K562 (cell line): ENCODE data around the gene ZMIZ1. TPM values are rescaled to one million over a fixed set of nuclear protein-coding genes. Genes with fewer than 3 reads are reported as not detected.

ENCODE experiments used
- ATF7 ChIP-seq: fragments of 450-650 bp; IDR thresholded peaks from 2 replicates; pipeline ENCODE4 v1.7.1; 2014; ENCODE audit warnings: mild to moderate bottlenecking, moderate library complexity
- ERF ChIP-seq: fragments of 450-650 bp; formaldehyde crosslinking; IDR thresholded peaks from 2 replicates; pipeline ENCODE4 v1.4.0; 2020; ENCODE audit warnings: mild to moderate bottlenecking, mixed read lengths
- EZH2 ChIP-seq: IDR thresholded peaks from 2 replicates; pipeline ENCODE4 v1.6.1; 2012; ENCODE audit warnings: low read depth, mild to moderate bottlenecking, inconsistent platforms, low read length, borderline replicate concordance
- KLF6 ChIP-seq: fragments of 250-450 bp; sonication (Bioruptor Pico); IDR thresholded peaks from 2 replicates; pipeline ENCODE4 v1.4.0; 2020; ENCODE audit warnings: mild to moderate bottlenecking, moderate library complexity, borderline replicate concordance
- MCM2 ChIP-seq: fragments of 450-650 bp; IDR thresholded peaks from 2 replicates; pipeline ENCODE4 v1.6.1; 2017; ENCODE audit warnings: low read depth, mild to moderate bottlenecking
- NR4A1 ChIP-seq, 2 experiments: fragments of 250-450 bp in 1 of 2; fragments of 450-650 bp in 1 of 2; sonication (Bioruptor Pico) in 1 of 2; IDR thresholded peaks; 2 replicates each; pipeline versions ENCODE4 v1.4.0 to v1.6.1; 2016 to 2020; ENCODE audit warnings: mild to moderate bottlenecking in 2 of 2, missing compliant biosample characterization in 1 of 2, missing genetic modification characterization in 1 of 2, moderate library complexity in 1 of 2
- PCBP1 ChIP-seq: fragments of 200-400 bp; formaldehyde crosslinking; IDR thresholded peaks from 2 replicates; pipeline ENCODE4 v1.6.1; 2018; ENCODE audit warnings: mild to moderate bottlenecking, low read depth, low read length; ENCODE audit not compliant: poor library complexity, severe bottlenecking
- POLR2A ChIP-seq: fragments of 450-650 bp; conservative IDR thresholded peaks from 2 replicates; pipeline ENCODE4 v1.6.1; 2016
- POLR2AphosphoS5 ChIP-seq: IDR thresholded peaks from 2 replicates; pipeline ENCODE4 v1.6.1; 2011; ENCODE audit warnings: mild to moderate bottlenecking, low read depth, low read length, moderate library complexity; ENCODE audit not compliant: control insufficient read depth, insufficient read depth
- POLR2B ChIP-seq: fragments of 450-650 bp; IDR thresholded peaks from 2 replicates; pipeline ENCODE4 v1.6.1; 2018; ENCODE audit warnings: low read depth; ENCODE audit not compliant: partially characterized antibody
- RFX7 ChIP-seq: fragments of 250-450 bp; sonication (Bioruptor Pico); IDR thresholded peaks from 2 replicates; pipeline ENCODE4 v1.5.1; 2021; ENCODE audit warnings: mild to moderate bottlenecking
- SMARCA4 ChIP-seq: fragments of 450-650 bp; IDR thresholded peaks from 2 replicates; pipeline ENCODE4 v1.6.1; 2016
- SMARCE1 ChIP-seq: fragments of 450-650 bp; IDR thresholded peaks from 2 replicates; pipeline ENCODE4 v1.7.1; 2016; ENCODE audit warnings: mild to moderate bottlenecking
- TBP ChIP-seq: optimal IDR thresholded peaks from 2 replicates; pipeline ENCODE3; 2011; ENCODE audit warnings: low read depth, low read length, improper control_type of control experiment
- ZNF253 ChIP-seq: fragments of 250-450 bp; sonication (Bioruptor Pico); conservative IDR thresholded peaks from 2 replicates; pipeline ENCODE4 v1.6.1; 2021; ENCODE audit warnings: mild to moderate bottlenecking
- ZNF3 ChIP-seq: fragments of 250-450 bp; sonication (Bioruptor Pico); IDR thresholded peaks from 2 replicates; pipeline ENCODE4 v1.5.0; 2021; ENCODE audit warnings: mild to moderate bottlenecking, moderate library complexity
- ZNF699 ChIP-seq: fragments of 250-450 bp; sonication (Bioruptor Pico); IDR thresholded peaks from 2 replicates; pipeline ENCODE4 v1.8.0; 2021; ENCODE audit warnings: mild to moderate bottlenecking, moderate library complexity; ENCODE audit not compliant: insufficient replicate concordance
- ZNF830 ChIP-seq: fragments of 250-450 bp; sonication (Bioruptor Pico); IDR thresholded peaks from 2 replicates; pipeline ENCODE4 v1.5.0; 2021; ENCODE audit warnings: mild to moderate bottlenecking
- polyA plus RNA-seq, 8 experiments: library from polyadenylated mRNA; depleted of rRNA in 4 of 8; stranded (reverse) in 5 of 8; unstranded in 3 of 8; fragments of >200 nt; fragmentation: Nextera tagmentation in 2 of 8; fragmentation: Illumina TruSeq in 1 of 8; extraction: Ambion mirVana in 2 of 8; extraction: Trizol in 1 of 8; gene quantifications; 2 replicates each; pipeline versions ENCODE4 v1.2.1 to v1.2.3, GENCODE V29; 2011 to 2014; ENCODE audit warnings: inconsistent platforms in 1 of 8, missing spikeins in 1 of 8
- total RNA-seq, 7 experiments: library from RNA; depleted of rRNA in 6 of 7; stranded (reverse); fragments of >200 nt in 6 of 7; fragmentation: Illumina TruSeq in 2 of 7; extraction: Trizol in 2 of 7; gene quantifications; 2 replicates each; pipeline versions ENCODE4 v1.2.1 to v1.2.3, GENCODE V29; 2011 to 2021; ENCODE audit warnings: low replicate concordance in 1 of 7
- TF ChIP-seq, protein P1 (sequence below): fragments of 450-650 bp; IDR thresholded peaks from 2 replicates; pipeline ENCODE4 v1.6.1; 2018; ENCODE audit warnings: mild to moderate bottlenecking, low read depth; ENCODE audit not compliant: partially characterized antibody
- TF ChIP-seq, protein P2 (sequence below): fragments of 450-650 bp; formaldehyde crosslinking; conservative IDR thresholded peaks from 2 replicates; pipeline ENCODE4 v1.4.0; 2022; ENCODE audit warnings: mild to moderate bottlenecking, missing genetic modification characterization
- TF ChIP-seq, protein P3 (sequence below): fragments of 450-650 bp; IDR thresholded peaks from 2 replicates; pipeline ENCODE4 v1.6.1; 2017; ENCODE audit warnings: antibody characterized with exemption
- TF ChIP-seq, protein P4 (sequence below): fragments of 250-450 bp; sonication (Bioruptor Pico); IDR thresholded peaks from 2 replicates; pipeline ENCODE4 v1.5.0; 2020; ENCODE audit warnings: mild to moderate bottlenecking

Gene ZMIZ1
- total and polyA plus RNA-seq, 9 of the 15 experiments (the other 6 are each of a cell fraction or from before 2014, with no cell fraction given): 1.0 to 37.3 (median 4.3) TPM

DNA sequence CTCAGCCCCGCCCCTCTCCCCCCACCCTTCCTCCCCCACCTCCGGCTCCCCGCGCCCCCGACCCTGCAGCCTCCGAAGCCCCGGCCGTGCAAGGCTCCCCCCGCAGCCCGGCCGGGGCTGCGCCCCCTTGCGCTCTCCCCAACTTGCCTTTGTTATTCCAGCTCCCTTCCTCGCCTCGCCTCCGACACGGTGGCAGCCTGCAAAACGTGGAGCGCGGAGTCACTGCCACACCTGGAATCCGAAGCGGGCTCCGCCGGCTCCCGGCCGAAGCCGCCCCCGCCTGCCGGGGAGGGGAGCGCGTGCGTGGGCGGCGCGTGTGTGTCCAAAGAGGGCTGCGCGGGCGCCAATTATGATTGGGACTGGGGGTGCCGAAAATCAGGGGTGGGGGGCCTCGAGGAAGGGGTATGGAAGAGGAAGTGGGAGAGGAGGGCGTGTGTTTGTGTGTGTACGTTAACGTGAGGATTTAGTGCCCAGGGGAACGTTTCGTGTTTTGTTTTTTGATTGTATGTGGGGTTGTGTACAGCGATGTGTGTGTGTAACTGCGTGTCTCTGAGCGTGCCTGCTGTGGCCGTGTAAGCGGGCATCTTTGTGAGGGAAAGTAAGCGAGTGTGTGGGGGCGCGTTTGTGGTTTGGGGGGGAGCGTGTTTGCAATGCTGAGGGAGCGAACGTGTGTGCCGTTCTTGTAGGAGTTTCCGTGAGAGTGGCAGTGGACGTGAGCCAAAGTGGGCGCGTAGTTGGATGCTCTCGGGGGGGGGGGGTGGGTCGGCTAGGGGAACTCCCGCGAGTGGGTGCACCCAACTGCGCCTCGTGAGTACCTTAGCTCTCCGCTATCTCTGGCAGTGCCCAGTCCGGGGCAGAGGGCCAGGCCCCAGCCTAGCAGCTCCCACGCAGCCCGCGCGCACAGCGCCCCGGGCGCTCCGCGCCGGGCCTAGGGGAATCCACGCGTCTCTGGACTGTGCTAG is 1.2 kb upstream of the ZMIZ1 start (continued):
- no peak for TF ChIP-seq RFX7 (CRISPR knock-in tag)
- TF ChIP-seq PCBP1: peak; percentile 85
- peak; percentile 51; the same call in 1 of the 2 replicates for TF ChIP-seq ATF7
- no peak for TF ChIP-seq ZNF830 (CRISPR knock-in tag)
- no peak for TF ChIP-seq ZNF253 (CRISPR knock-in tag)
- peak; percentile 84 for TF ChIP-seq SMARCE1
- TF ChIP-seq POLR2A: peak; percentile 44; the same call in 1 of the 2 replicates
- TF ChIP-seq SMARCA4: peak; percentile 77
- TF ChIP-seq, protein P1, sequence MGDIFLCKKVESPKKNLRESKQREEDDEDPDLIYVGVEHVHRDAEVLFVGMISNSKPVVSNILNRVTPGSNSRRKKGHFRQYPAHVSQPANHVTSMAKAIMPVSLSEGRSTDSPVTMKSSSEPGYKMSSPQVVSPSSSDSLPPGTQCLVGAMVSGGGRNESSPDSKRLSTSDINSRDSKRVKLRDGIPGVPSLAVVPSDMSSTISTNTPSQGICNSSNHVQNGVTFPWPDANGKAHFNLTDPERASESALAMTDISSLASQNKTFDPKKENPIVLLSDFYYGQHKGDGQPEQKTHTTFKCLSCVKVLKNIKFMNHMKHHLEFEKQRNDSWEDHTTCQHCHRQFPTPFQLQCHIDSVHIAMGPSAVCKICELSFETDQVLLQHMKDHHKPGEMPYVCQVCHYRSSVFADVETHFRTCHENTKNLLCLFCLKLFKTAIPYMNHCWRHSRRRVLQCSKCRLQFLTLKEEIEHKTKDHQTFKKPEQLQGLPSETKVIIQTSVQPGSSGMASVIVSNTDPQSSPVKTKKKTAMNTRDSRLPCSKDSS: peak; percentile 33
- TF ChIP-seq MCM2: no peak
- TF ChIP-seq POLR2B: peak; percentile 43
- TF ChIP-seq NR4A1 (CRISPR knock-in tag; IDR thresholded peaks at IDR 0.05): no peak
- 0 out of 2 replicates have a peak, but pooled peaks have one; percentile 43 for TF ChIP-seq NR4A1 (tag; IDR thresholded peaks at IDR 0.05)
- TF ChIP-seq TBP: peak; percentile 46
- TF ChIP-seq KLF6 (CRISPR knock-in tag): no peak
- TF ChIP-seq EZH2: no peak
- no peak for TF ChIP-seq POLR2AphosphoS5
- TF ChIP-seq, protein P2, sequence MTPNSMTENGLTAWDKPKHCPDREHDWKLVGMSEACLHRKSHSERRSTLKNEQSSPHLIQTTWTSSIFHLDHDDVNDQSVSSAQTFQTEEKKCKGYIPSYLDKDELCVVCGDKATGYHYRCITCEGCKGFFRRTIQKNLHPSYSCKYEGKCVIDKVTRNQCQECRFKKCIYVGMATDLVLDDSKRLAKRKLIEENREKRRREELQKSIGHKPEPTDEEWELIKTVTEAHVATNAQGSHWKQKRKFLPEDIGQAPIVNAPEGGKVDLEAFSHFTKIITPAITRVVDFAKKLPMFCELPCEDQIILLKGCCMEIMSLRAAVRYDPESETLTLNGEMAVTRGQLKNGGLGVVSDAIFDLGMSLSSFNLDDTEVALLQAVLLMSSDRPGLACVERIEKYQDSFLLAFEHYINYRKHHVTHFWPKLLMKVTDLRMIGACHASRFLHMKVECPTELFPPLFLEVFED (CRISPR knock-in tag): peak; percentile 83
- TF ChIP-seq ZNF699 (CRISPR knock-in tag): no peak
- TF ChIP-seq, protein P3, sequence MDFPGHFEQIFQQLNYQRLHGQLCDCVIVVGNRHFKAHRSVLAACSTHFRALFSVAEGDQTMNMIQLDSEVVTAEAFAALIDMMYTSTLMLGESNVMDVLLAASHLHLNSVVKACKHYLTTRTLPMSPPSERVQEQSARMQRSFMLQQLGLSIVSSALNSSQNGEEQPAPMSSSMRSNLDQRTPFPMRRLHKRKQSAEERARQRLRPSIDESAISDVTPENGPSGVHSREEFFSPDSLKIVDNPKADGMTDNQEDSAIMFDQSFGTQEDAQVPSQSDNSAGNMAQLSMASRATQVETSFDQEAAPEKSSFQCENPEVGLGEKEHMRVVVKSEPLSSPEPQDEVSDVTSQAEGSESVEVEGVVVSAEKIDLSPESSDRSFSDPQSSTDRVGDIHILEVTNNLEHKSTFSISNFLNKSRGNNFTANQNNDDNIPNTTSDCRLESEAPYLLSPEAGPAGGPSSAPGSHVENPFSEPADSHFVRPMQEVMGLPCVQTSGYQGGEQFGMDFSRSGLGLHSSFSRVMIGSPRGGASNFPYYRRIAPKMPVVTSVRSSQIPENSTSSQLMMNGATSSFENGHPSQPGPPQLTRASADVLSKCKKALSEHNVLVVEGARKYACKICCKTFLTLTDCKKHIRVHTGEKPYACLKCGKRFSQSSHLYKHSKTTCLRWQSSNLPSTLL: peak; percentile 44; the same call in 1 of the 2 replicates
- TF ChIP-seq, protein P4, sequence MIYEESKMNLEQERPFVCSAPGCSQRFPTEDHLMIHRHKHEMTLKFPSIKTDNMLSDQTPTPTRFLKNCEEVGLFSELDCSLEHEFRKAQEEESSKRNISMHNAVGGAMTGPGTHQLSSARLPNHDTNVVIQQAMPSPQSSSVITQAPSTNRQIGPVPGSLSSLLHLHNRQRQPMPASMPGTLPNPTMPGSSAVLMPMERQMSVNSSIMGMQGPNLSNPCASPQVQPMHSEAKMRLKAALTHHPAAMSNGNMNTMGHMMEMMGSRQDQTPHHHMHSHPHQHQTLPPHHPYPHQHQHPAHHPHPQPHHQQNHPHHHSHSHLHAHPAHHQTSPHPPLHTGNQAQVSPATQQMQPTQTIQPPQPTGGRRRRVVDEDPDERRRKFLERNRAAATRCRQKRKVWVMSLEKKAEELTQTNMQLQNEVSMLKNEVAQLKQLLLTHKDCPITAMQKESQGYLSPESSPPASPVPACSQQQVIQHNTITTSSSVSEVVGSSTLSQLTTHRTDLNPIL (CRISPR knock-in tag): no peak
- no peak for TF ChIP-seq ZNF3 (CRISPR knock-in tag)
- no peak for TF ChIP-seq ERF (CRISPR knock-in tag)
